IMR-90 (cell line): ENCODE measurements around the gene TNN. TPM values are rescaled to one million over a fixed set of nuclear protein-coding genes. Genes with fewer than 3 reads are reported as not detected.

ENCODE experiments used
- ATAC-seq: fragments of 200-7000 bp; cut with Tn5 transposase; 2 replicates; pipeline ENCODE4 v1.9.1; 2020; ENCODE audit warnings: low read depth, mild to moderate bottlenecking, moderate library complexity
- BruUV-seq: library from RNA; stranded (reverse); fragments of 400-500 nt; replicated peaks from 2 replicates; lab custom pipeline; 2021; lab: Mats Ljungman, UMichigan
- CTCF ChIA-PET: fragments of 300-600 bp; formaldehyde crosslinking; extraction: SDS; loops from one replicate; lab custom pipeline; 2021; ENCODE audit warnings: antibody characterized with exemption; lab: Yijun Ruan, JAX
- POLR2A ChIA-PET: fragments of 300-600 bp; sonication (Branson Sonifier 250); formaldehyde crosslinking; loops from one replicate; lab custom pipeline; 2022; ENCODE audit warnings: antibody characterized with exemption; ENCODE audit not compliant: unreplicated experiment; lab: Charles Lee
- DNase-seq: peaks from one replicate; pipeline ENCODE4 v3.0.0; 2013
- H2AFZ ChIP-seq: replicated peaks from 2 replicates; pipeline ENCODE3; 2013; ENCODE audit warnings: low read length, mild to moderate bottlenecking; ENCODE audit not compliant: poor library complexity
- H2AK5ac ChIP-seq: 2 replicates; pipeline ENCODE4 v1.6.1; 2013; ENCODE audit warnings: low read depth, low read length, inconsistent platforms
- H2AK9ac ChIP-seq: replicated peaks from 2 replicates; pipeline ENCODE3; 2013; ENCODE audit warnings: mild to moderate bottlenecking, low read depth, low read length, moderate library complexity; ENCODE audit not compliant: poor library complexity
- H2BK120ac ChIP-seq: 2 replicates; pipeline ENCODE4 v1.6.1; 2013; ENCODE audit warnings: low read depth, low read length, inconsistent platforms
- H2BK15ac ChIP-seq: 3 replicates; pipeline ENCODE4 v1.6.1; 2013; ENCODE audit warnings: low read depth, low read length, inconsistent platforms
- H2BK20ac ChIP-seq: 2 replicates; pipeline ENCODE4 v1.6.1; 2013; ENCODE audit warnings: low read depth, mild to moderate bottlenecking, inconsistent platforms, low read length, moderate library complexity
- H2BK5ac ChIP-seq: 2 replicates; pipeline ENCODE4 v1.6.1; 2013; ENCODE audit warnings: mild to moderate bottlenecking, low read depth, low read length, inconsistent platforms; ENCODE audit not compliant: poor library complexity, severe bottlenecking
- H3K14ac ChIP-seq: replicated peaks from 2 replicates; pipeline ENCODE4 v1.6.1; 2013; ENCODE audit warnings: low read depth, low read length, inconsistent platforms
- H3K18ac ChIP-seq: 2 replicates; pipeline ENCODE4 v1.6.1; 2013; ENCODE audit warnings: low read depth, low read length, control low read depth
- H3K23ac ChIP-seq: 2 replicates; pipeline ENCODE4 v1.6.1; 2013; ENCODE audit warnings: low read depth, low read length, inconsistent platforms
- H3K27ac ChIP-seq: 2 replicates; pipeline ENCODE4 v1.5.1; 2013; ENCODE audit warnings: mild to moderate bottlenecking, control low read depth, low read length; ENCODE audit not compliant: insufficient read depth
- H3K27me3 ChIP-seq: 2 replicates; pipeline ENCODE4 v1.6.1; 2013; ENCODE audit warnings: low read length; ENCODE audit not compliant: control insufficient read depth, insufficient read depth
- H3K36me3 ChIP-seq: 2 replicates; pipeline ENCODE4 v1.6.1; 2013; ENCODE audit warnings: low read length, mixed read lengths; ENCODE audit not compliant: control insufficient read depth, insufficient read depth
- H3K4ac ChIP-seq: 2 replicates; pipeline ENCODE4 v1.6.1; 2013; ENCODE audit warnings: low read depth, low read length, inconsistent platforms
- H3K4me1 ChIP-seq: 2 replicates; pipeline ENCODE4 v1.6.1; 2013; ENCODE audit warnings: low read length, mixed read lengths; ENCODE audit not compliant: control insufficient read depth, insufficient read depth
- H3K4me2 ChIP-seq: 2 replicates; pipeline ENCODE4 v1.6.1; 2013; ENCODE audit warnings: low read depth, mild to moderate bottlenecking, control low read depth, low read length, moderate library complexity
- H3K4me3 ChIP-seq: 2 replicates; pipeline ENCODE4 v1.5.1; 2013; ENCODE audit warnings: low read depth, mild to moderate bottlenecking, control low read depth, low read length, moderate library complexity; ENCODE audit not compliant: insufficient read depth
- H3K56ac ChIP-seq: 2 replicates; pipeline ENCODE4 v1.6.1; 2013; ENCODE audit warnings: low read length, inconsistent platforms; ENCODE audit not compliant: insufficient read depth; ENCODE audit errors: extremely low read depth
- H3K79me1 ChIP-seq, 2 experiments: 2 replicates each; pipeline ENCODE4 v1.6.1; 2013; ENCODE audit warnings: low read length in 2 of 2, inconsistent platforms in 1 of 2, low read depth in 1 of 2
- H3K9ac ChIP-seq: 2 replicates; pipeline ENCODE4 v1.6.1; 2013; ENCODE audit warnings: low read depth, low read length, control low read depth
- H3K9me1 ChIP-seq: 2 replicates; pipeline ENCODE4 v1.6.1; 2013; ENCODE audit warnings: low read length, inconsistent platforms; ENCODE audit not compliant: insufficient read depth
- H3K9me3 ChIP-seq: 2 replicates; pipeline ENCODE4 v1.6.1; 2013; ENCODE audit warnings: low read length; ENCODE audit not compliant: control insufficient read depth, insufficient read depth
- H4K20me1 ChIP-seq: 2 replicates; pipeline ENCODE4 v1.6.1; 2013; ENCODE audit warnings: low read length, inconsistent platforms; ENCODE audit not compliant: insufficient read depth
- H4K5ac ChIP-seq: 2 replicates; pipeline ENCODE4 v1.6.1; 2013; ENCODE audit warnings: mild to moderate bottlenecking, low read depth, low read length, control low read depth
- H4K8ac ChIP-seq, 2 experiments: 2 replicates each; pipeline ENCODE4 v1.6.1; 2013; ENCODE audit warnings: low read depth in 2 of 2, low read length in 2 of 2, control low read depth in 1 of 2, inconsistent platforms in 1 of 2
- H4K91ac ChIP-seq: 2 replicates; pipeline ENCODE4 v1.6.1; 2013; ENCODE audit warnings: low read depth, low read length, inconsistent platforms; ENCODE audit not compliant: insufficient read depth
- BHLHE40 ChIP-seq: fragments of 150-350 bp; IDR thresholded peaks from 2 replicates; pipeline ENCODE4 v1.6.1; 2016; ENCODE audit warnings: mild to moderate bottlenecking, low read depth, low read length
- CEBPB ChIP-seq: IDR thresholded peaks from 2 replicates; pipeline ENCODE4 v1.6.1; 2012; ENCODE audit warnings: low read depth, low read length, improper control_type of control experiment
- CHD1 ChIP-seq: IDR thresholded peaks from 2 replicates; pipeline ENCODE4 v1.6.1; 2012; ENCODE audit warnings: low read depth, low read length, improper control_type of control experiment
- CTCF ChIP-seq: conservative IDR thresholded peaks from 2 replicates; pipeline ENCODE4 v1.5.1; 2012; ENCODE audit warnings: mild to moderate bottlenecking, low read depth, low read length, improper control_type of control experiment
- ELK1 ChIP-seq: fragments of 150-350 bp; IDR thresholded peaks from 2 replicates; pipeline ENCODE4 v1.6.1; 2016; ENCODE audit warnings: low read depth, mild to moderate bottlenecking, low read length, moderate library complexity, borderline replicate concordance
- FOS ChIP-seq: fragments of 150-350 bp; IDR thresholded peaks from 2 replicates; pipeline ENCODE4 v1.6.1; 2016; ENCODE audit warnings: low read depth, low read length
- MAFK ChIP-seq: IDR thresholded peaks from 2 replicates; pipeline ENCODE4 v1.6.1; 2012; ENCODE audit warnings: low read depth, low read length, improper control_type of control experiment
- MAZ ChIP-seq: IDR thresholded peaks from 2 replicates; pipeline ENCODE4 v1.6.1; 2012; ENCODE audit warnings: low read depth, mild to moderate bottlenecking, low read length, improper control_type of control experiment, moderate library complexity, borderline replicate concordance
- MXI1 ChIP-seq: IDR thresholded peaks from 2 replicates; pipeline ENCODE4 v1.6.1; 2012; ENCODE audit warnings: low read depth, mild to moderate bottlenecking, low read length, moderate library complexity, borderline replicate concordance
- NFE2L2 ChIP-seq: fragments of 150-350 bp; IDR thresholded peaks from 2 replicates; pipeline ENCODE4 v1.6.1; 2016; ENCODE audit warnings: low read depth, mild to moderate bottlenecking, low read length
- POLR2A ChIP-seq: IDR thresholded peaks from 2 replicates; pipeline ENCODE4 v1.6.1; 2012; ENCODE audit warnings: mild to moderate bottlenecking, low read depth, low read length
- RAD21 ChIP-seq: IDR thresholded peaks from 2 replicates; pipeline ENCODE4 v1.6.1; 2012; ENCODE audit warnings: low read length, improper control_type of control experiment
- RCOR1 ChIP-seq: IDR thresholded peaks from 2 replicates; pipeline ENCODE4 v1.6.1; 2012; ENCODE audit warnings: mild to moderate bottlenecking, low read length, improper control_type of control experiment; ENCODE audit not compliant: insufficient replicate concordance
- RFX5 ChIP-seq: IDR thresholded peaks from 2 replicates; pipeline ENCODE4 v1.8.0; 2012; ENCODE audit warnings: low read depth, mild to moderate bottlenecking, low read length, moderate library complexity
- SMC3 ChIP-seq: fragments of 150-350 bp; IDR thresholded peaks from 2 replicates; pipeline ENCODE4 v1.6.1; 2016; ENCODE audit warnings: low read depth, mild to moderate bottlenecking, antibody characterized with exemption, low read length, moderate library complexity
- USF2 ChIP-seq: fragments of 150-350 bp; IDR thresholded peaks from 2 replicates; pipeline ENCODE4 v1.6.1; 2017; ENCODE audit warnings: mild to moderate bottlenecking, antibody characterized with exemption, low read length, low read depth
- WGBS, 2 experiments: methylation state at CpG; one replicate each; pipeline versions ENCODE4 v1.1.5 to v1.1.7; 2013; ENCODE audit warnings: missing lambda C conversion rate in 2 of 2; ENCODE audit not compliant: insufficient read length in 1 of 2; ENCODE audit errors: extremely low coverage in 2 of 2; 5-methylcytosine and 5-hydroxymethylcytosine counted together
- dilution Hi-C: fragments of 300-500 bp; cut with HindIII; formaldehyde crosslinking; loops from one replicate; pipeline ENCODE4 v1.14.3; 2018; ENCODE audit warnings: low sequenced_read_pairs; ENCODE audit not compliant: unreplicated experiment
- in situ Hi-C: fragments of 300-500 bp; cut with MboI; formaldehyde crosslinking; loops from 3 replicates; pipeline ENCODE4 v1.14.3; 2019; ENCODE audit warnings: low sequenced_read_pairs, inconsistent platforms, mixed read lengths
- intact Hi-C: fragments of 100-400 bp; cut with micrococcal nuclease; formaldehyde crosslinking; loops from 2 replicates; pipeline ENCODE4 v1.10.0; 2022
- polyA plus RNA-seq, 3 experiments: library from polyadenylated mRNA; depleted of rRNA; stranded (reverse); fragments of >200 nt; gene quantifications; 2 replicates each; pipeline ENCODE4 v1.2.3, GENCODE V29; 2012; ENCODE audit warnings: low replicate concordance in 1 of 3
- total RNA-seq: library from RNA; depleted of rRNA; stranded (reverse); fragments of >200 nt; gene quantifications from 2 replicates; pipeline ENCODE4 v1.2.3, GENCODE V29; 2012

Gene TNN
- total and polyA plus RNA-seq, 2 of the 4 experiments (the other 2 are of a cell fraction): not detected

GRCh38 chr1:175178056-175178455, 110.4 kb downstream of the TNN start:
- no peak overlapping the region for H2BK15ac ChIP-seq
- H3K4me1 ChIP-seq: no peaks in the 10 kb centered on the region
- no peaks in the 10 kb centered on the region for H3K9me1 ChIP-seq
- H3K4ac ChIP-seq: no peak overlapping the region
- H3K79me1 ChIP-seq: no peaks in the 10 kb centered on the region
- H3K9ac ChIP-seq: no peak overlapping the region
- TF ChIP-seq FOS (no peak), CTCF (no peak), MXI1 (no peak), CEBPB (no peak), SMC3 (no peak), POLR2A (no peak), MAZ (no peak), USF2 (no peak), RCOR1 (no peak), RAD21 (no peak), ELK1 (no peak), NFE2L2 (no peak), CHD1 (no peak), RFX5 (no peak), MAFK (no peak), BHLHE40 (no peak)
- no CpG with 5 or more reads among the region's 1 CpG for WGBS, 2 experiments
- H4K91ac ChIP-seq: no peak overlapping the region
- no peaks in the 10 kb centered on the region for H3K27me3 ChIP-seq
- H2AFZ ChIP-seq: no peak overlapping the region
- H3K56ac ChIP-seq: no peak overlapping the region
- no peak for DNase-seq
- intact Hi-C loops (no loop called here), dilution Hi-C loops (no loop called here), in situ Hi-C loops (no loop called here)
- H3K4me3 ChIP-seq: no peak overlapping the region
- no peak overlapping the region for H3K4me2 ChIP-seq
- H2AK9ac ChIP-seq: no peak overlapping the region
- no peak for ATAC-seq
- H4K20me1 ChIP-seq: no peaks in the 10 kb centered on the region
- H2BK120ac ChIP-seq: no peak overlapping the region
- H3K9me3 ChIP-seq: no peaks in the 10 kb centered on the region
- H2BK5ac ChIP-seq: no peak overlapping the region
- no peak overlapping the region for H2AK5ac ChIP-seq
- POLR2A ChIA-PET: no interaction called here
- no peak overlapping the region for H3K27ac ChIP-seq
- H2BK20ac ChIP-seq: no peak overlapping the region
- H3K36me3 ChIP-seq: no peaks in the 10 kb centered on the region
- no peak overlapping the region for H3K18ac ChIP-seq
- H4K5ac ChIP-seq: no peak overlapping the region
- no peak overlapping the region for H3K23ac ChIP-seq
- H4K8ac ChIP-seq: no peak overlapping the region
- CTCF ChIA-PET: no interaction called here
- H3K14ac ChIP-seq: no peak overlapping the region
- BruUV-seq: no TSS peak
